Common myeloid progenitor, CD34-positive (primary cell): ENCODE results near the gene PAFAH1B1.
A peak's percentile ranks its signal among the peaks of the same experiment; 100 is the strongest.

Source experiments
- CTCF ChIA-PET: fragments of 350-600 bp; sonication (Branson Sonifier 250); formaldehyde crosslinking; loops from one replicate; lab custom pipeline; 2021; ENCODE audit warnings: antibody characterized with exemption; lab: Charles Lee
- POLR2A ChIA-PET: fragments of 350-600 bp; sonication (Branson Sonifier 250); formaldehyde crosslinking; loops from one replicate; lab custom pipeline; 2021; ENCODE audit warnings: antibody characterized with exemption; lab: Charles Lee
- DNase-seq, 3 donors: peaks; one replicate each; pipeline versions ENCODE4 v3.0.0 to v3.0.0-alpha.2; 2013
- H3K27ac ChIP-seq, 2 experiments: 1 replicate in 1 of 2; 2 replicates in 1 of 2; pipeline ENCODE4 v1.7.0; 2013; ENCODE audit warnings: inconsistent platforms in 2 of 2, low read length in 2 of 2, mild to moderate bottlenecking in 2 of 2, low read depth in 1 of 2, moderate library complexity in 1 of 2; ENCODE audit not compliant: severe bottlenecking in 2 of 2, insufficient read depth in 1 of 2, poor library complexity in 1 of 2
- H3K27me3 ChIP-seq, 5 experiments: replicated peaks in 2 of 5; 1 replicate in 3 of 5; 2 replicates in 2 of 5; pipeline versions ENCODE4 v1.6.1 to v1.7.0; 2013; ENCODE audit warnings: low read length in 4 of 5, mild to moderate bottlenecking in 2 of 5, moderate library complexity in 2 of 5, inconsistent platforms in 1 of 5; ENCODE audit not compliant: insufficient read depth in 5 of 5, control insufficient read depth in 4 of 5
- H3K36me3 ChIP-seq, 4 experiments: 1 replicate in 2 of 4; 2 replicates in 2 of 4; pipeline versions ENCODE4 v1.6.1 to v1.7.0; 2013; ENCODE audit warnings: low read length in 3 of 4, control low read depth in 1 of 4, mild to moderate bottlenecking in 1 of 4; ENCODE audit not compliant: control insufficient read depth in 4 of 4, insufficient read depth in 4 of 4
- H3K4me1 ChIP-seq, 4 experiments: 1 replicate in 3 of 4; 2 replicates in 1 of 4; pipeline versions ENCODE4 v1.6.1 to v1.7.1; 2013; ENCODE audit warnings: low read length in 3 of 4, mild to moderate bottlenecking in 3 of 4, control low read depth in 1 of 4, inconsistent platforms in 1 of 4, moderate library complexity in 1 of 4; ENCODE audit not compliant: control insufficient read depth in 4 of 4, insufficient read depth in 4 of 4; ENCODE audit errors: control extremely low read depth in 1 of 4
- H3K4me3 ChIP-seq, 7 experiments: 1 replicate in 4 of 7; 2 replicates in 3 of 7; pipeline versions ENCODE4 v1.5.1 to v1.7.0; 2013; ENCODE audit warnings: mild to moderate bottlenecking in 7 of 7, low read length in 6 of 7, moderate library complexity in 6 of 7, inconsistent platforms in 2 of 7, low read depth in 2 of 7, control low read depth in 1 of 7; ENCODE audit not compliant: insufficient read depth in 4 of 7, control insufficient read depth in 1 of 7; ENCODE audit errors: extremely low read depth in 1 of 7
- H3K9me3 ChIP-seq, 5 experiments: 1 replicate in 4 of 5; 2 replicates in 1 of 5; pipeline versions ENCODE4 v1.6.1 to v1.7.1; 2013; ENCODE audit warnings: low read length in 4 of 5, mild to moderate bottlenecking in 2 of 5, inconsistent platforms in 1 of 5, low read depth in 1 of 5, moderate library complexity in 1 of 5; ENCODE audit not compliant: control insufficient read depth in 4 of 5, insufficient read depth in 2 of 5; ENCODE audit errors: control extremely low read depth in 1 of 5
- WGBS: methylation state at CpG from one replicate; pipeline ENCODE4 v1.1.5; 2013; ENCODE audit not compliant: insufficient coverage; 5-methylcytosine and 5-hydroxymethylcytosine counted together

PAFAH1B1 gene

DNA sequence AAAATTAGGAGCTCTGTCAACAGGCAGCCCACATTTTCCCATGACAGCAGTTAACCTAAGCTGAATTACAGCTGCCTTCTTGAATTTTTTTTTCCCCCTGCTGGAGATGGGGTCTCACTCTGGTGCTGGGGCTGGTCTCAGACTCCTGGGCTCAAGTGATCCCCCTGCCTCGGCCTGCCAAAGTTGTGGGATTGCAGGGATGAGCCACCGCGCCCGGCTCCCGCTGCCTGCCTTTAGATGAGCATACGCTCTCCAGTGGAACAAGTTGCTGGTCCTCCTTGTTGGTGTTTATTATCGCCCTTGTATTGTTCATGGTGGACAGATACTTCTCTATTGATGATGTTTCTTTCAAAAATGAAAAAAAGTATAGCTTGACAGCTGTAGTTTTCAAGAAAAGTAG, 15.6 kb downstream of the PAFAH1B1 start:
- DNase-seq = no peak
- ChIA-PET CTCF (interaction anchor here (0.8 to 2.3 kb wide), 3 partner anchors 9 to 34 kb away, joined by 3 to 7 read pairs (median 5); no protein-coding TSS in a partner anchor), POLR2A (no interaction called here)
- H3K27me3 ChIP-seq = no peaks in the 10 kb centered on the region
- no peak overlapping the region for H3K4me3 ChIP-seq
- no peaks in the 10 kb centered on the region for H3K9me3 ChIP-seq
- H3K36me3 ChIP-seq = peaks cover 0 to 14% (median 9%) of the 10 kb centered on the region in 4 experiments
- H3K4me1 ChIP-seq = peaks cover 0 to 6% (median 2%) of the 10 kb centered on the region in 4 experiments
- WGBS = 100% methylated on average over 4 of the region's 7 CpGs
- H3K27ac ChIP-seq = no peak overlapping the region

DNA sequence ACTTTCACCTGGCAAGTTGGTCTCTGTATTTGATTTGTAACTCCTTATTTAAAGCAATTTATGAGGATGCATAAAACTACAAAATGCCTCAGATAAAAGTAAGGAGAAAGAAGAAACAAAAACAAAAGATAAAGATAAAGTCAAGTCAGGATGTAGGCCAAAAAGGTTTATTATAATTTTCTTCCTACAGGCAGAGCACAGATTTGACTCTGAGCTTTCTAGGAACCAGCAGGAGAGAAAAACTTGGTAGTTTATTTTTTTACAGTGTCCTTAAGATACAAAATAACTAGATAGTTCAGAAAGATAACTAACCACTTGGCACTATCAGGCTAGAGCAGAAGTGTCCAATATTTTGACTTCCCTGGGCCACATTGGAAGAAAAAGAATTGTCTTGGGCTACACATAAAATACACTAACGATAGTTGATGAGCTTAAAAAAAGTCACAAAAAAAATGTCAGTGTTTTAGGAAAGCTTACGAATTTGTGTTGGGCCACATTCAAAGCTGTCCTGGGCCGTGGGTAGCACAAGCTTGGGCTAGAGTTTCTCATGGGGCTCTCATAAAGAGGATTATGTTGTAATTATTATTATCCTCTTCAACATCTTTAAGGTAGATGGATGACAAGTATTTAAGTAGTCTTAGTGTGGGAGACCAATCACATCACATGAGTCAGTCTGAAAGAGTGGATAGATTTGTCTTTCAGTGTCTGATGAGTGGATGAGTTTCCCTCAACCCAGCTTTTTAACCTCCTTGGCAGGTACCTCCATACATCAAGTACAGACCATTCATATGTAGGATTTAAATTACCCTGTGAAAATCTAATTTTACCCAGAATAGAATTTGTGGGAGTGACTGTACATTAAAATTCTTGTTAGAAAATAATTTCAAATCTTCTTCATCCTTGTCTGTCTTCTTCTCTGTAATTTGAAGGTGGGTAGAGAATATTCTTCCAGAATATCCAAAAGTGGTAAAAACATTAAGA, 17.0 kb downstream of the PAFAH1B1 start:
- Histone ChIP-seq H3K27me3 (no peaks in the 10 kb centered on the region), H3K27ac (no peak overlapping the region), H3K9me3 (no peaks in the 10 kb centered on the region), H3K4me3 (no peak overlapping the region), H3K36me3 (peaks cover 0 to 13% (median 5%) of the 10 kb centered on the region in 4 experiments), H3K4me1 (peaks cover 0 to 6% (median 2%) of the 10 kb centered on the region in 4 experiments)
- CTCF ChIA-PET = interaction anchor here (1.5 to 2.3 kb wide), 2 partner anchors 7 to 15 kb away, joined by 3 to 7 read pairs; no protein-coding TSS in a partner anchor
- no CpG with 5 or more reads among the region's 3 CpGs for WGBS
- peak in 2 of 3 donors; percentile 43 to 62 for DNase-seq
- POLR2A ChIA-PET = interaction anchor here (0.9 kb wide), 1 partner anchor 33 kb away, joined by 3 read pairs; no protein-coding TSS in a partner anchor

DNA sequence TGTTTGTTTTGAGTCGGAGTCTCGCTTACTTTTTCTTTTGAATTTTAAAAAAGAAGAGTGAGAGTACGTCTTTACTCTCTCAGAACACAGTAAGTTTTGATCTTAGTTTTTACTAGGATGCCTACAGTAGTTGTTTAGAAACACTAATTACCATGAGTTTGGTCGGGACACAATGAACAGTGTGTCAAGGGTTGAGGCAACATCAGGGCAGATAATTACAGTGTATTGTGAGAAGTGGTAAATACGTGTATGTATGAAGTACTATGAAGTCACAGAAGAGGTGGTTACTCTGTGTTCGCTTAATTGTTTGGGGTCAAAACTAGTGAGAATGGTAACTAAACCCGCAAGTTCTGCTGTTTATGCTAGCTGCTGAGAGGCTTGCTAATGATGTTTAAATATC, 18.2 kb downstream of the PAFAH1B1 start:
- ChIA-PET CTCF (interaction anchor here (1.5 kb wide), 1 partner anchor 14 kb away, joined by 3 read pairs; no protein-coding TSS in a partner anchor), POLR2A (no interaction called here)
- Histone ChIP-seq H3K27me3 (no peaks in the 10 kb centered on the region), H3K36me3 (peaks cover 0 to 16% (median 3%) of the 10 kb centered on the region in 4 experiments), H3K27ac (no peak overlapping the region), H3K4me1 (peaks cover 0 to 6% (median 2%) of the 10 kb centered on the region in 4 experiments), H3K9me3 (no peaks in the 10 kb centered on the region), H3K4me3 (no peak overlapping the region)
- WGBS = 98% methylated on average over 5 of the region's 7 CpGs
- no peak for DNase-seq

DNA sequence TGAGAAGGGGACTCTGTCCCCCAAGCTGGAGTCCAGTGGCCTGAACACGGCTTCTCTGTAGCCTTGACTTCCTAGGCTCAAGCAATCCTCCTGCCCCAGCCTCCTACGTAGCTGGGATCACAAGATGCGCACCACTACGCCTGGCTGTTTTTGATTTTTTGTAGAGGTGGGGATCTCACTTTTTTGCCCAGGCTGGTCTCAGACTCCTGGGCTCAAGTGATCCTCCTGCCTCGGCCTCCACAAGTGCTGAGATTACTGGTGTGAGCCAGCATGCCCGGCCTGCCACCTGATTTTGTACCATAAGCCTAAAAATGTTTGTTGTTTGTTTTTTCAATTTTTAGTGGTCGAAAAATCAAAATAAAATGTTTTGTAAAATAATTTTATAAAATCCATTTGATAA, 19.2 kb downstream of the PAFAH1B1 start:
- peaks cover 0 to 6% (median 2%) of the 10 kb centered on the region in 4 experiments for H3K4me1 ChIP-seq
- H3K9me3 ChIP-seq = no peaks in the 10 kb centered on the region
- no peaks in the 10 kb centered on the region for H3K27me3 ChIP-seq
- ChIA-PET POLR2A (interaction anchor here (0.6 kb wide), 1 partner anchor 63 kb away, joined by 3 read pairs; no protein-coding TSS in a partner anchor), CTCF (no interaction called here)
- WGBS = 100% methylated on average over 3 of the region's 7 CpGs
- no peak overlapping the region for H3K27ac ChIP-seq
- no peak overlapping the region for H3K4me3 ChIP-seq
- H3K36me3 ChIP-seq = peaks cover 0 to 16% (median 2%) of the 10 kb centered on the region in 4 experiments
- DNase-seq = no peak

DNA sequence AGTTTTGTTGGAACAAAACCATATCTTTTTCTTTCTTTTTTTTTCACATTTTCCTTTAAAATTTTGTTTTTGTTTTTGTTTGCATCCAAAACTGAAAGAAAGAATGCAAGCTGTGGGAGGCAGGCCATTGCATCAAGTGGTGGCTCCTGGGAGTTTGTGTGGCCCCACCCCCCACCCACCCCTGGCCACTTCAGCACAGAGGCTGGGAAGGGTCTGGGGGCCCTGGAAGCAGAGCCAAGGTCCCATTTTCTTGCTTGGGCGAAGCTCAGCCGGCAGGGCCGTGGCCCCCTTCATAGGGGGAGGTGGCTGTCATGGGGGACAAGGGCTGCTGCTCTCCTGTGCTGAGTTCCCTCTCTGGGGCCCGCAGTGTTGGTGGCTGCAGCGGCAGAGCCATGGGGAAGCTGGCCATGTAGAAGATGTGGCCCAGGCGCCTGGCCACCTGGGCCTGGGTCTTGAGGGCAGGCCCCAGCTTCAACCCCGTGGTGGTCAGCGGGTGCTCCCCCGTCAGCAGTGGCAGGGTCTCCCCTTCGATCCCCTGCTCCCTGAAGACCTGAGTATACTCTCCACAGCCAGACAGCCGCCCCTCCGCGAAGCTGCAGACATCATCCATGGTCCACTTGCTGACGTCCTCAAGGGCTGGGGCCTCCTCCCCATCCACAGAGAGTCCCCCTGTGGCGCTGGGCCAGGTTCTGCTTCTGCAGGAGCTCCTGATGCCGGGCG, 19.8 kb downstream of the PAFAH1B1 start:
- POLR2A ChIA-PET = interaction anchor here (0.6 kb wide), 1 partner anchor 62 kb away, joined by 3 read pairs; no protein-coding TSS in a partner anchor
- no peak for DNase-seq
- Histone ChIP-seq H3K27me3 (no peaks in the 10 kb centered on the region), H3K4me3 (no peak overlapping the region), H3K36me3 (peaks cover 0 to 16% (median 2%) of the 10 kb centered on the region in 4 experiments), H3K9me3 (no peaks in the 10 kb centered on the region), H3K27ac (no peak overlapping the region), H3K4me1 (peaks cover 0 to 6% (median 2%) of the 10 kb centered on the region in 4 experiments)
- 96% methylated on average over 13 of the region's 17 CpGs for WGBS
- CTCF ChIA-PET = no interaction called here

DNA sequence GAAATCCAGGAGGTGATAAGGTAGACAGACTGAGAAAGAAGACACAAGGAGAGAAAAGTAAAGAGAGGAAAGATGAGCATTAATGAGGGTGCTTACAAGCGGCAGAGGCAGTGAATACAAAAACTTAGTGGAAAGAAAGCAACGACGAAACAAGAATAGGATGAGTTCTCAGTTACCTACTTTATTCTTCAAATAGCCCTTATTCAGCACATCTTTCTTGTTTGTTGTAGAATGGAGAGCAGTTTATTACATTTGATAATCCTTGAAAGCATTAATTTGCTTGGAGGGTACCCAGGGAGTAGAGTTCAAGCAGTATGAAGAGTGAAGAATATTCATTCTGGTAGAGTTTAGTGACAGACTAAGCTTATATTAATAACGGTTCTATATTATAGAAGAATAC, 22.4 kb downstream of the PAFAH1B1 start:
- H3K4me1 ChIP-seq = peaks cover 0 to 3% (median 1%) of the 10 kb centered on the region in 4 experiments
- H3K36me3 ChIP-seq = peaks cover 0 to 19% (median under 1%) of the 10 kb centered on the region in 4 experiments
- H3K27ac ChIP-seq = no peak overlapping the region
- DNase-seq = no peak
- H3K27me3 ChIP-seq = no peaks in the 10 kb centered on the region
- no peaks in the 10 kb centered on the region for H3K9me3 ChIP-seq
- POLR2A ChIA-PET = no interaction called here
- CTCF ChIA-PET = no interaction called here
- 80% methylated on average over 1 of the region's 4 CpGs for WGBS
- no peak overlapping the region for H3K4me3 ChIP-seq
